Amniotic epithelial cell (primary cell): ENCODE measurements around the gene CDH11.

Experiments used
- DNase-seq: peaks from one replicate; pipeline ENCODE4 v3.0.0-alpha.2; 2010; ENCODE audit warnings: low read depth

Gene CDH11

GRCh38 chr16:65034915-65035314 lies 86.9 kb downstream of the CDH11 start:
- DNase-seq = no peak

- no peak for DNase-seq
Measured at GRCh38 chr16:65032387-65032786, 89.5 kb downstream of the CDH11 start.

- peak; percentile 93 for DNase-seq
Measured at GRCh38 chr16:65024767-65025178, 97.1 kb downstream of the CDH11 start.

GRCh38 chr16:65023802-65024201 lies 98.1 kb downstream of the CDH11 start:
- DNase-seq = no peak

GRCh38 chr16:65021852-65022595 lies 99.8 kb downstream of the CDH11 start:
- no peak for DNase-seq

- no peak for DNase-seq
Measured at GRCh38 chr16:65016754-65017153, 105.1 kb downstream of the CDH11 start.

GRCh38 chr16:65015599-65015998 lies 106.3 kb downstream of the CDH11 start:
- no peak for DNase-seq

- DNase-seq = peak; percentile 21
Measured at GRCh38 chr16:65012357-65012756, 109.5 kb downstream of the CDH11 start.

GRCh38 chr16:65010125-65010524 lies 111.7 kb downstream of the CDH11 start:
- no peak for DNase-seq

GRCh38 chr16:65005696-65006095 lies 116.2 kb downstream of the CDH11 start:
- DNase-seq = peak; percentile 49

GRCh38 chr16:65004570-65004969 lies 117.3 kb downstream of the CDH11 start:
- no peak for DNase-seq

GRCh38 chr16:65003621-65004020 lies 118.2 kb downstream of the CDH11 start:
- no peak for DNase-seq

GRCh38 chr16:65002265-65002664 lies 119.6 kb downstream of the CDH11 start:
- DNase-seq = peak; percentile 85

- no peak for DNase-seq
Measured at GRCh38 chr16:65000654-65001053, 121.2 kb downstream of the CDH11 start.

GRCh38 chr16:64997751-64998150 lies 124.1 kb downstream of the CDH11 start:
- no peak for DNase-seq

GRCh38 chr16:64997121-64997520 lies 124.7 kb downstream of the CDH11 start:
- no peak for DNase-seq

GRCh38 chr16:64996641-64997040 lies 125.2 kb downstream of the CDH11 start:
- no peak for DNase-seq

GRCh38 chr16:64993464-64993863 lies 128.4 kb downstream of the CDH11 start:
- DNase-seq = no peak

- no peak for DNase-seq
Measured at GRCh38 chr16:64991001-64991400, 130.9 kb downstream of the CDH11 start.

- no peak for DNase-seq
Measured at GRCh38 chr16:64990101-64990500, 131.8 kb downstream of the CDH11 start.

GRCh38 chr16:64989050-64989449 lies 132.8 kb downstream of the CDH11 start:
- DNase-seq = no peak

GRCh38 chr16:64983963-64984362 lies 137.9 kb downstream of the CDH11 start:
- DNase-seq = peak; percentile 86

GRCh38 chr16:64983231-64983630 lies 138.6 kb downstream of the CDH11 start:
- no peak for DNase-seq

- peak; percentile 57 for DNase-seq
Measured at GRCh38 chr16:64982581-64982980, 139.3 kb downstream of the CDH11 start.
